GM18526 (cell line): ENCODE measurements around the gene ASPM.

Experiments used
- POLR2A ChIP-seq: IDR thresholded peaks from 3 replicates; pipeline ENCODE4 v1.6.1; 2011; ENCODE audit not compliant: insufficient read length; ENCODE audit errors: extremely low read depth

Gene ASPM

GRCh38 chr1:197151185-197151584 is 4.7 kb upstream of the ASPM start:
- TF ChIP-seq POLR2A, result no peak

GRCh38 chr1:197150336-197151005 is 4.0 kb upstream of the ASPM start:
- TF ChIP-seq POLR2A, result no peak

GRCh38 chr1:197149340-197149739 is 2.9 kb upstream of the ASPM start:
- no peak for TF ChIP-seq POLR2A

GRCh38 chr1:197145446-197146024 is 934 bp downstream of the ASPM start:
- TF ChIP-seq POLR2A, result no peak

DNA sequence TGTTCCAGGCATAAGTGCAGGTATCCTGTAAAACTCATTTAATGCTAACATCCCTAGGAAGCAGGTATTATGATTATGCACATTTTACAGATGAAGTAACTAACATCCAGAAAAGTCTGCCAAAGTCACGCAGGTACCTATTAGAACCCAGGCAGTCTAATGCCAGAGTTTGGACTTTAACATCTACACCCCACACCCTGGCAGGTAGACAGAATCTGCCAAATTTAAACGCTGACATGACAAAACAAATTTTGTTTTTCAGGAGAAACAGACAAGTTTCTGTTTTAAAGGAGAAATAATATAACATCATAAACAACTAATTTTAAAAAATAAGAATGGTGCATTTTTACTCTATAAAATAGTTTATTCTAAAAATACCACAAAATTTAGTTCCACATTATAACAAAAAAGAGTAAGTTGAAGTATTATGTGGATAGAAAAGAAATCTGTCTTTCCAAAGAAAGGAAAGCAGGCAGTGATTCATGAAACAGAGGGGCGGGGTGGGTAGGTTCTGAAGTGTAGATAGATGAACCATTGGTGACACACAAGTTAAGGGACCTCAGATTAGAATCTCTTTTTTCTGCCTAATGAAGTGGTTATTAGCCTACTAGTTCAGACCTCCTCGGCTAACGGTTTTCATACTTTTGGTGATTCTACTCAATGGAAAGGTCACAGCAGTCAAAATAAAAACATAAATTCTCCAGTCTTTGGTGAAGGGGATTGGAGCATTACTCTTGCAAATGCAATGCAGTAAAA is 1.7 kb downstream of the ASPM start:
- TF ChIP-seq POLR2A, result no peak

DNA sequence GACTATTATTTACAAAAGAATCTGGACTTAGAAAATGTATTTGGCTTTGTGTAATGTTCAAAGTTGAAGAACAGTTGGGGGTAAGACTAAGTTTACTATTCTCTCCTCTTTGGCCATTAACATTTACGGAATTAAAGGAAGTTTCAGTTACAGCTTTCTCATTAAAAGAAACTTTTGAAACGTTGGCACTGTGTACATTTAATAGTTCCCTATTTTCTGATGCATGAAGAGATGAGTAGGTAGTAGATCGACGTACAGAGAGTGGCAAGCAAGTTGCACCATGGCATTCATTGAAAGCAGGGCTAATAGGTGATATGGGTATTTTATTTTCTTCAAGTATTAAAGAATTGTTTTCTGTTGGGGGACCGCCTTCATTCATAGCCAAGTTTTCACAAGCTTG is 3.2 kb downstream of the ASPM start:
- no peak for TF ChIP-seq POLR2A

- no peak for TF ChIP-seq POLR2A
These were observed 4.9 kb downstream of the ASPM start for GRCh38 chr1:197141575-197141974.

GRCh38 chr1:197140121-197140520 is 6.3 kb downstream of the ASPM start:
- no peak for TF ChIP-seq POLR2A

- TF ChIP-seq POLR2A, result no peak
These were observed 7.3 kb downstream of the ASPM start for GRCh38 chr1:197139169-197139568.

DNA sequence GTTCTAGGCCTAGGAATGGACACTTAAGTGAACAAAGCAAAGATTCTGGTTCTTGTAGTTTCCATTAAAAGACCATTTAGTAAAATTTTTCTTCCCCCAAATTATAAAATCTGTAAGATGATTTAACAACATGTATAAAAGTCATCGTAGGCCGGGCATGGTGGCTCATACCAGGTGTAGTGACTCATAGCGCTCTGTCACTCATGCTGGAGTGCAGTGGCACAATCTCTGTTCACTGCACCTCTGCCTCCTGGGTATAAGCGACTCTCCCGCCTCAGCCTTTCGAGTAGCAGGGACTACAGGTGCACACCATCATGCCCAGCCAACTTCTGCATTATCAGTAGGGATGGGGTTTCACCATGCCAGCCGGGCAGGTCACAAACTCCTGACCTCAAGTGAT is 9.1 kb downstream of the ASPM start:
- TF ChIP-seq POLR2A, result no peak

DNA sequence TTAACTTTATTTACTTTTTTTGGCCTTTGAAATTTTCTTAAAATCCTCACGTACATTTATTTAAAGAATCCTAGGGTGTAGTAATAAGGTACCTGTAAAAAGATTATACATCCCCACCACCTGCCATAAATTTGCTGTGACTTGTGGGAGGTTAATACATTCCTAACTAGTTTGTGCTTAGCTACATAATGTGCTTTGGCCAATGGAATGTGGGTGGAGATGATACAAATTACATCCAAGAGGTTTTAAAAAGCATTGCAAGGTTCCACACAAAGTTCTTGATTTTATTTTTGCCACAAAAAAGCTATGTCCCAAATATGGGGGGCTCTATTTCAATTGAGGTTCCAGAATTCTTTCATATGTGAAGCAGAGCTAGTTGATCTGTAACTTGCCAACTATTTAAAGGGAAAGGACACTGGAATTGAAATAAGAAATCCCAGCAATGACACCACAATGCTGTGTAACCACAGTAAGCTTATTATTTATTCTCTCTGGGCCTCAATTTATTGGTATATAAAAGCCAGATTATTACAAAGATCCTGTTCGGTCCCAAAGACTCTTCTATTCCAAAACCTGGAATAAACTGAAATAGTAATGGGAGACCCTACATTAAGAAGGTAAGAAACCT is 15.7 kb downstream of the ASPM start:
- TF ChIP-seq POLR2A, result no peak

- TF ChIP-seq POLR2A, result no peak
These were observed 16.8 kb downstream of the ASPM start for GRCh38 chr1:197129698-197130097.

DNA sequence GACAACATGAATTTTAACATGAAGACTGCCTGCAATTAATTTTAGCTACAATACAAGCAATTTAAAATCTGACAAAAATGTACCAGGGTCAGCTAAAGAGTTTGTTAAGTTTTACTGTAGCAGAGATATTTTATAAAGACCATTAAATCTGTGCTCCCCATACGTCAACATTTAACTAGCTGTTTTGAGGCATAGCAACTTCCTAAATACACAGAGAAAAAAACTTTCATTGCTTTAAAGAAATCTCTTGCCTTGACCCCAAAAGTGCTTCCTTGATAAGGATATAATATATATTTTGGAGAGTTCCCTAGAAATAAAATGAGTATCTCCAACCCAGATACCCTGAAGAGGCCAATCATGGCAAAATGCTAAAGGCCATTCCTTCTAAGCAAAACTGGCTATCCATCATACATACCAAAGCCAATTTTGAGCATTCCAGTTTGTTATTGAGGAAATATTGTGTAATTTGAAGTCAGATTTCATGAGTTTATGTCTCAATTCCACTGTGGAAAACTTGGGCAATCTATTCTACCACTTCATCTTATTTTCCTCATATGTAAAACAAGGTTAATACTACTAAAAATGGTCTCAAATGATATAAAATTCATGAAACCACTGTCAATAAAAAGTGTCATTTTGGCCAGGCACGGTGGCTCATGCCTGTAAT is 19.1 kb downstream of the ASPM start:
- no peak for TF ChIP-seq POLR2A

DNA sequence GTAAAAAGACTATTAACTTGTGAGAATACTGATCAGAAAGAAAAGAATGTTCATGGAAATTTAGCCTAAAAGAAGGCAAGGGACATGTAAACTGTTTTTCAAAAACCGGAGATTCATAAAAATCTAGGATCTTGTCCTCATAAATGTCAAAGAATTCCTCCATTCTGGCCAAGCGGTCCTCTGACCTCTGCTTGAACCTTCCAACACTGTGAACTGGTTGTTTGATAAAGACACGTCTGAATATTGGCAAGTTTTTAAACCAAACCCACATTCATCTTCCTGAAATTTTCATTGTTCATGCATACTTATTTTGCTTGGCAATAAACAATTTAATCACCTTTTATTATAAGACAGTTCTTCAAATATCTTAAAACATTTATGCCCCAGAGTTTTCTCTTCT is 19.8 kb downstream of the ASPM start:
- no peak for TF ChIP-seq POLR2A

DNA sequence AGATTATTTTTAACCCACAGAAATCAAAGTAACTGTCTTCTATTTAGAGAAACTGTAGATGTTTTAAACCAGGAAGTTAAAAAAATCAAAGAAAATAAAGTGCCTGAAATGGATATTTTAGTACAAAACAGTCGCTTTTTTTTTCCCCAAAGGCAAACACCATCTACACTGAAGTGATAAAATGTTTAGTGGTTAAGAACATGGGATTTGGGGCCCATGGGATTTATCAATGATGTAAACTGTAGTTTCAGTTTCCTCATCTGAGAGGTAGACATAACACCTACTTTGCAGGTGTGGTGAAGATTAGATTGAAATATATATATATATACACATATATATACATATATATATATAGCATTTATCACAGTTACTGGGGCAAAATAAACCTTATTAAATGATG is 22.1 kb downstream of the ASPM start:
- TF ChIP-seq POLR2A, result no peak
